Activated CD8-positive, alpha-beta memory T cell treated with anti-CD3 and anti-CD28 coated beads, Interleukin-2, amount 50 U/mL, for 48 hours (primary cell): ENCODE results near the gene SKIC2.
"Not testable (repeated sequence)": the region's sequence is repeated elsewhere in the genome, so short reads cannot be mapped to it uniquely, and the experiment has no call there.

Experiments used
- DNase-seq: peaks from one replicate; pipeline ENCODE4 v3.0.0-alpha.2; 2020

SKIC2 gene

GRCh38 chr6:31958741-31959739, at the start of gene SKIC2, which contains the start of gene NELFE:
Gene SKIC2, plus strand, starts transcription at chr6:31959175. Its CDS starts 18 bp downstream, at chr6:31959193.
Gene NELFE, minus strand, starts transcription at chr6:31958971. Its CDS starts 525 bp downstream, at chr6:31958446.
- peak; percentile 99 for DNase-seq

DNA sequence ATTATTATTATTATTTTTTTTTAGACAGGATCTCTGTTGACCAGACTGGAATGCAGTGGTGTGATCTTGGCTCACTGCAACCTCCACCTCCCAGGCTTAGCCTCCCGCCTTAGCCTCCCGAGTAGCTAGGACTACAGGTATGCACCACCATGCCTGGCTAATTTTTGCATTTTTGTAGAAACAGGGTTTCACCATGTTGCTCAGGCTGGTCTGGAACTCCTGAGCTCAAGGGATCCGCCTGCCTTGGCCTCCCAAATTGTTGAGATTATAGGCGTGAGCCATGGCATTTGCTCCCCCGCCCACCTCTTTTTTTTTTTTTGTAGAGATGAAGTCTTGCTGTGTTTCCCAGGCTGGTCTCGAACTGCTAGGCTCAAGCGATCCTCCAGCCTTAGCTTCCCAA, 49.7 kb upstream of the SKIC2 start:
- DNase-seq: not testable (repeated sequence)

DNA sequence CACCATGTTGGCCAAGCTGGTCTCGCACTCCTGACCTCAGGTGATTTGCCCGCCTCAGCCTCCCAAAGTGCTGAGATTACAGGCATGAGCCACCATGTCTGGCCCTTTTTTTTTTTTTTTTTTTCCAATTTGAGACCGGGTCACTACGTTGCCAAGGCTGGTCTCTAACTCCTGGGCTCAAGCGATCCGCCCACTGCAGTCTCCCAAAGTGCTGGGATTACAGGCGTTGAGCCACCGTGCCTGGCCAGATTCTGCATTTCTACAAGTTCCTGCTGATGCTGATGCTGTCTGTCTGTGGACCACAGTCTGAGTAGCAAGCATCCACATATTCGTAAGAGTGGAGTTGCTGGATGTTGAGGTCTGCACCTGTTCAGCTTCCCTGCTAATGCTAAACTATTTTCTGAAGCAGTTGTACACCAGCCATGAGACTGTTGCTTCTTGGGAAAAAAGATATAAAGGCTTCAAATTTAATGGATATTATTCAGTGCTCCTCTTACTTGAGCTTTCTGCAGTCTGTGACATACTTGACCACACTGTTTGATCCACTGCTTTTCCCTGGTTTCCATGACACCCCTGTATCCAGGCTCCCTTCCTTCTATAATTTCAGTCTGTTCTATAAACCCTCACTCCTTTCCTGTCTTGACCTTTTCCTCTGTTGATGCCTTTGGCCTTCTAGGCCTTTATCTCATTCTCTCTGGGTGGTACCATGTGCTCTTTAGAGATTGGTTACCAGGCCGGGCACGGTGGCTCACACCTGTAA, 47.0 kb upstream of the SKIC2 start:
- DNase-seq: no peak

- DNase-seq: no peak
Measured at GRCh38 chr6:31915351-31915750, 43.6 kb upstream of the SKIC2 start.

GRCh38 chr6:31915756-31916155, 43.2 kb upstream of the SKIC2 start:
- DNase-seq: no peak

GRCh38 chr6:31918069-31918720, 40.8 kb upstream of the SKIC2 start:
- DNase-seq: no peak

GRCh38 chr6:31919624-31920303, 39.2 kb upstream of the SKIC2 start:
- DNase-seq: no peak

DNA sequence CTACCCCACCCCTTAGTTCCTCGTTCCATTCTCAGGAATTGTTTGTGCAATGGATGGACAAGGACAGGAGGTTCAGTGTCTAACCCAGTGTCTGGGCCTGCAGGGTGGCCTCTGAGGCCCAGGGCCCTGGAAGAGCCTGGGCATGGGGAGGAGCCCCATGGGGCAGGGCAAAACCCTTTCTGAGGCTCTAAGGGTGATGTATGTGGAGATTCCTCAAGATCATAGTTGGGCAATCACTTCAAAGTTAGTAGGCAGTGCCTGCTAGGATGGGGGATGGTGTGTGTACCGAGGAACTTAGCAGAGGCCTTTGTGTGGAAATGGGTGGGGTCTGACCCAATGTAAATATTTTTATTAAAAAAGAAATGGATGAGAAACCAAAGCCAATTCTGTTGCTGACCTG, 38.2 kb upstream of the SKIC2 start:
- DNase-seq: no peak

GRCh38 chr6:31922942-31923341, 36.0 kb upstream of the SKIC2 start:
- no peak for DNase-seq

- no peak for DNase-seq
Measured at GRCh38 chr6:31927242-31927862, 31.6 kb upstream of the SKIC2 start, which contains the start of gene C2. Gene C2, plus strand, starts transcription at chr6:31927717. Its CDS starts 36 bp downstream, at chr6:31927753.

DNA sequence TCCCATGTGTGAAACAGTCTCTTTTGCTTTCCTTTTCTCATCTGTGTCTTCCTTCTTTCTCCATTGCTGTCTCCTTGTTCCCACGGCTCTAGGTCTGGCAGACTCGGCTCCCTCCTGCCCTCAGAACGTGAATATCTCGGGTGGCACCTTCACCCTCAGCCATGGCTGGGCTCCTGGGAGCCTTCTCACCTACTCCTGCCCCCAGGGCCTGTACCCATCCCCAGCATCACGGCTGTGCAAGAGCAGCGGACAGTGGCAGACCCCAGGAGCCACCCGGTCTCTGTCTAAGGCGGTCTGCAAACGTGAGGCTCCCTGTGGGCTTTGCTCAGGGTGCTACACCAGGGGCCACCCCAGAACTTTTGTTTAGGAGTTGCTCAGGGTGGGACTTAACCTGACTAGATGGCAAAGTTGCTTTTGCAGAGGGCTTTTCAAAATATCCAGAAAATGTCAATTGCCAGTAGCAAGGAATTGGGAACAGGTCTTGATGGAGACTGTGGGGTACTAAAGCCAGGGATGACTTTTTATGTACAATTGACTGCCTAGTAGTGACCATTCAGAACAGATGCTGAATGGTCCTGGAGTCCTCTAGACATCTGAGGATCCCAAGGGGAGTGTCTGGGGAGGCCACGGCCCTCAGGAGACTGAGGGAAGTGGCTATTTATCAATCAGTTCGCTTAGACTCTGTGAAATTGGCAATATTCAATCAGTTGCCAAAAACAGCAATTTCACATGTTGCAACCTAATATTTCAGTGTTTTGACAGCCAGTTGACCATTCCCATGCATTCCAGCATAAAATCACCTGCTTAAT, 30.9 kb upstream of the SKIC2 start:
- DNase-seq: no peak

GRCh38 chr6:31928672-31928939, 30.4 kb upstream of the SKIC2 start:
- DNase-seq: no peak

- no peak for DNase-seq
Measured at GRCh38 chr6:31930962-31931361, 28.0 kb upstream of the SKIC2 start.

- not testable (repeated sequence) for DNase-seq
Measured at GRCh38 chr6:31932137-31932536, 26.8 kb upstream of the SKIC2 start.

DNA sequence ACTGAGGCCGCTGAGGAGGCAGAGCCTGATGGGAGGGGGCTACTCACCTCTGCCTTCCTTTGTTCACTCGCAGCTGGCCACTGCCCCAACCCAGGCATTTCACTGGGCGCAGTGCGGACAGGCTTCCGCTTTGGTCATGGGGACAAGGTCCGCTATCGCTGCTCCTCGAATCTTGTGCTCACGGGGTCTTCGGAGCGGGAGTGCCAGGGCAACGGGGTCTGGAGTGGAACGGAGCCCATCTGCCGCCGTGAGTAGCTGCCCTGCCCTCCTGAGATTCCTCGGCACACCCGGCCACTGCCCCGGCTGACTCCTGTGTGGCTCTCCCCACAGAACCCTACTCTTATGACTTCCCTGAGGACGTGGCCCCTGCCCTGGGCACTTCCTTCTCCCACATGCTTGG, 25.4 kb upstream of the SKIC2 start:
- DNase-seq: no peak

DNA sequence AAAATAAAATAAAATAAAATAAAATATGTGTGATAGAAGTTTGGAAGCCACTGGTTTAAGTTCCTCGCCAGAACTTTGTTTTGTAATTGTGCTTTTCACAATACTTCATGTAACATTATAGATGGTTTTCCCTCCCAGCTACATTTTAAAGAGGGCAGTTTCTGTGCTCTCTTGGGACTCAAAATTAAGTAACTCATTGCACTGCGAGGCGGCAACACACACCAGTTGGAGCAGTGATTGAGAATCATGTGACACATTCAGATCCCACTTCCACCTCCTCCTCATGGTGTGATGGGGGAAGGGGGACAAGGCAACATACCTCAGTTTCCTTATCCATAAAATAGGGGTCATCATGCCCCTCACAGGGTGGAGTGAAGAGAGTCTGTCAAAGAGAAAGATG, 24.0 kb upstream of the SKIC2 start:
- no peak for DNase-seq

DNA sequence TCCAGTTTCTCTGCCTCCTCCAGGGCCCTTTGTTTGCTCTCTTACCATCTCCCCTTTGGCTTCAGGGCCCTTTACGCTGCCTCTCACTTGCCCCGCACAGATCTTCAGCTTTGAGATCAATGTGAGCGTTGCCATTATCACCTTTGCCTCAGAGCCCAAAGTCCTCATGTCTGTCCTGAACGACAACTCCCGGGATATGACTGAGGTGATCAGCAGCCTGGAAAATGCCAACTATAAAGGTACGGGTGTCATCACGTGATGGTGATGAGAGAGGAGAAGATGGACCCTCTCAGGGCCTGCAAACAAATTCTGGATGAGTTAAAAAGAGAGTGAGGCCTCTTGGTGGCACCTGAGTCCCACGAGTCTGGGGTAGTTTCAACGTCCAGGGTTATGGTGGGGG, 23.2 kb upstream of the SKIC2 start:
- DNase-seq: no peak

- DNase-seq: no peak
Measured at GRCh38 chr6:31940256-31940664, 18.7 kb upstream of the SKIC2 start.

DNA sequence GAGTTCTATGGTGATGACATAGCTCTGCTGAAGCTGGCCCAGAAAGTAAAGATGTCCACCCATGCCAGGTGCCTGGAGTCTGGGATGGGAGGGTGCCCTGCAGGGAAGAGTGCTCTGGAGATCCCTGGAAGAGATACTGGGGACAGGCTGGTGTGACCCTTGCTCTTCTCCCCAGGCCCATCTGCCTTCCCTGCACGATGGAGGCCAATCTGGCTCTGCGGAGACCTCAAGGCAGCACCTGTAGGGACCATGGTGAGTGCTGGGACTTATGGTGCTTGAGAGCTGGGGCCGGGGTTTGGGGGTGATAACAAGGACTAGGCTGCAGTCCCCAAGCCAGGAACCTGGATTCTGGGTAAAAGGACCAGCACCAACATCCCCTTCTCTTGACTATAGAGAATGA, 15.2 kb upstream of the SKIC2 start:
- no peak for DNase-seq

- no peak for DNase-seq
Measured at GRCh38 chr6:31945154-31945506, 13.8 kb upstream of the SKIC2 start.
